ENCODE data around the gene XRCC4. TPM values are rescaled to one million over a fixed set of nuclear protein-coding genes. Genes with fewer than 3 reads are reported as not detected.

XRCC4 gene
- total RNA-seq, 6 experiments from 2014 or later: 13.6 to 17.1 (median 14.4) TPM

GRCh38 chr5:83322273-83322924, 245.1 kb downstream of the XRCC4 start:
- DNase-seq: peak; percentile 7
- Mint-ChIP-seq H3K36me3 (ENCODE audit: low read depth) (no peaks in the 10 kb centered on the region), H3K9me3 (no peaks in the 10 kb centered on the region), H3K4me3 (no peak overlapping the region; the same call in 1 of the 2 replicates), H3K27ac (peak overlapping the region; percentile 11), H3K4me1 (ENCODE audit: low read depth) (peaks cover 36% of the 10 kb centered on the region), H3K27me3 (ENCODE audit: insufficient read depth) (no peaks in the 10 kb centered on the region)
- TF ChIP-seq CTCF (IDR thresholded peaks at IDR 0.05): no peak

- H3K36me3 Mint-ChIP-seq (ENCODE audit: low read depth): no peaks in the 10 kb centered on the region
- H3K9me3 Mint-ChIP-seq: no peaks in the 10 kb centered on the region
- no peak overlapping the region for H3K27ac Mint-ChIP-seq
- H3K4me3 Mint-ChIP-seq: no peak overlapping the region
- no peak for DNase-seq
- H3K27me3 Mint-ChIP-seq (ENCODE audit: insufficient read depth): no peaks in the 10 kb centered on the region
- no peak for TF ChIP-seq CTCF (IDR thresholded peaks at IDR 0.05)
- H3K4me1 Mint-ChIP-seq (ENCODE audit: low read depth): peaks cover 36% of the 10 kb centered on the region
These were observed 246.3 kb downstream of the XRCC4 start for GRCh38 chr5:83323557-83324180.

GRCh38 chr5:83331842-83332241, 254.5 kb downstream of the XRCC4 start:
- Mint-ChIP-seq H3K27me3 (ENCODE audit: insufficient read depth) (no peaks in the 10 kb centered on the region), H3K4me3 (no peak overlapping the region), H3K9me3 (no peaks in the 10 kb centered on the region), H3K27ac (no peak overlapping the region), H3K4me1 (ENCODE audit: low read depth) (no peaks in the 10 kb centered on the region), H3K36me3 (ENCODE audit: low read depth) (no peaks in the 10 kb centered on the region)
- peak; percentile 12 for DNase-seq
- no peak for TF ChIP-seq CTCF (IDR thresholded peaks at IDR 0.05)

DNA sequence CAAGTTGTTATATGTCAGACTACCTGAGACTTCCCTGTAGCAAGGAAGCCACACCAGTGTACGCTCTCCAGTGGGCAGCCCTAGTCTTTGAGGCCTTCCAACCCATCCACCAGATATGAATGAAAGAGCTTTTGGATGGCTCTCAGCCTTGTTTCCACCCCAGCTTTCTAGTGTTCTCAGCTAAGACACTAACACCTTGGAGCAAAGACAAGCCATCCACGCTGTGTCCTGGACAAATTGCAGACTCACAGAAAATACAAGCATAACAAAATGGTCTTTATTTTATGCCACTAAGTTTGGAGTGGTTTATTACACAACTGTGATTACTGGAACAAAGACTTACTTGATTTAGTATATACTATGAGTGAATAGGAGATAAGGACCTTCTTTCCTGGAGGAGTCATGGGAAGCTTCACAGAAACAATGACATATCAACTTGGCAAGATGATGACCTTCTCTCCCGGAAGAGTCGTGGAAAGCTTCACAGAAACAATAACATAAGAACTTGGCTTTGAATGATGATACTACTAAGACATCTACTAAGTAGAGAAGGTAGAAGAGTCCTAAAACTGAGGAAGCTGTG, 260.2 kb downstream of the XRCC4 start:
- no peaks in the 10 kb centered on the region for H3K36me3 Mint-ChIP-seq (ENCODE audit: low read depth)
- no peaks in the 10 kb centered on the region for H3K9me3 Mint-ChIP-seq
- no peak for DNase-seq
- H3K27me3 Mint-ChIP-seq (ENCODE audit: insufficient read depth): no peaks in the 10 kb centered on the region
- no peak overlapping the region for H3K27ac Mint-ChIP-seq
- TF ChIP-seq CTCF (IDR thresholded peaks at IDR 0.05): no peak
- no peaks in the 10 kb centered on the region for H3K4me1 Mint-ChIP-seq (ENCODE audit: low read depth)
- H3K4me3 Mint-ChIP-seq: no peak overlapping the region

DNA sequence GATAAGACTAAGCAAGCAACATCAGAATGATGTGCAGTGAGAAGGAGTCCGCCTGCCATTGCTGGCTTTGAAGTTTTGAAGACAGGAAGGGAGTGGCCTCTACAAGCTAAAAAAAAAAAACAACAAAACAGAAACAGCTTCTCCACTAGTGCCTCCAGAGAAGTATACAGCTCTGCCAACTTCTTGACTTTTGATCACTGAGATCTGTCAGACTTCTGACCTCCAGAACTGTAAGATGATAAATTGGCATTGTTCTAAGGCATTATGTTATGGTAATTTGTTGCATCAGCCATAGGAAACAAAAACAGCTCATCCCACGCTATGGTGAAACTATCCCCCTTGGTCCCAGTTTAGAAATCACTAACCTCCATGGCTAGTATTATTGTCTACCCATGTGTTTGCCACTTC, 263.2 kb downstream of the XRCC4 start:
- DNase-seq: no peak
- no peaks in the 10 kb centered on the region for H3K4me1 Mint-ChIP-seq (ENCODE audit: low read depth)
- no peaks in the 10 kb centered on the region for H3K36me3 Mint-ChIP-seq (ENCODE audit: low read depth)
- no peaks in the 10 kb centered on the region for H3K27me3 Mint-ChIP-seq (ENCODE audit: insufficient read depth)
- TF ChIP-seq CTCF (IDR thresholded peaks at IDR 0.05): no peak
- no peaks in the 10 kb centered on the region for H3K9me3 Mint-ChIP-seq
- no peak overlapping the region for H3K27ac Mint-ChIP-seq
- H3K4me3 Mint-ChIP-seq: no peak overlapping the region

Measured in HFFc6 (cell line).